ENCODE results near the gene PRMT9. TPM values are rescaled to one million over a fixed set of nuclear protein-coding genes. Genes with fewer than 3 reads are reported as not detected.

PRMT9 gene
- total and polyA plus RNA-seq, 2 of the 4 experiments (the other 2 are of a cell fraction) = 5.0 to 14.2 TPM

- Histone ChIP-seq H3K14ac (replicated peaks; ENCODE audit: low read depth, low read length) (0 out of 2 replicates have a peak overlapping the region, but pooled peaks have one; percentile 53), H3K4me2 (ENCODE audit: low read depth, low read length) (no peak overlapping the region), H3K56ac (ENCODE audit: extremely low read depth, insufficient read depth, low read length) (no peak overlapping the region), H3K9me3 (ENCODE audit: control insufficient read depth, insufficient read depth, low read length) (no peaks in the 10 kb centered on the region), H3K9me1 (ENCODE audit: insufficient read depth, low read length) (no peaks in the 10 kb centered on the region), H4K8ac (ENCODE audit: low read depth in 2 of 2, low read length in 2 of 2) (0 out of 4 replicates have a peak overlapping the region, but pooled peaks of 1 of the 2 experiments have one; percentile 43), H4K20me1 (ENCODE audit: insufficient read depth, low read length) (no peaks in the 10 kb centered on the region), H2BK5ac (ENCODE audit: low read depth, low read length, poor library complexity, severe bottlenecking) (no peak overlapping the region), H3K9ac (ENCODE audit: low read depth, low read length) (no peak overlapping the region), H3K4ac (ENCODE audit: low read depth, low read length) (peak overlapping the region; percentile 69), H2AK5ac (ENCODE audit: low read depth, low read length) (peak overlapping the region; percentile 43; the same call in 1 of the 2 replicates), H2BK15ac (ENCODE audit: low read depth, low read length) (0 out of 3 replicates have a peak overlapping the region, but pooled peaks have one; percentile 34), H3K18ac (ENCODE audit: low read depth, low read length) (no peak overlapping the region), H3K36me3 (ENCODE audit: control insufficient read depth, insufficient read depth, low read length) (no peaks in the 10 kb centered on the region), H4K91ac (ENCODE audit: insufficient read depth, low read depth, low read length) (no peak overlapping the region), H3K4me1 (ENCODE audit: control insufficient read depth, insufficient read depth, low read length) (peaks cover 3% of the 10 kb centered on the region; the same call in 1 of the 2 replicates), H3K4me3 (ENCODE audit: insufficient read depth, low read depth, low read length) (no peak overlapping the region), H2AK9ac (replicated peaks; ENCODE audit: low read depth, low read length, poor library complexity) (no peak overlapping the region), H2BK20ac (ENCODE audit: low read depth, low read length) (peak overlapping the region; percentile 76), H3K27ac (ENCODE audit: insufficient read depth, low read length) (no peak overlapping the region), H2BK120ac (ENCODE audit: low read depth, low read length) (no peak overlapping the region; the same call in 1 of the 2 replicates), H3K27me3 (ENCODE audit: control insufficient read depth, insufficient read depth, low read length) (no peaks in the 10 kb centered on the region), H3K23ac (ENCODE audit: low read depth, low read length) (no peak overlapping the region), H2AFZ (replicated peaks; ENCODE audit: low read length, poor library complexity) (peak overlapping the region; percentile 68), H4K5ac (ENCODE audit: low read depth, low read length) (peak overlapping the region; percentile 45; the same call in 1 of the 2 replicates), H3K79me1 (ENCODE audit: low read depth in 1 of 2, low read length in 2 of 2) (no peaks in the 10 kb centered on the region)
- CTCF ChIA-PET = interaction anchor here (2.5 kb wide), 1 partner anchor 157 kb away, joined by 14 read pairs; no protein-coding TSS in a partner anchor
- no peak for TF ChIP-seq MAFK (IDR thresholded peaks at IDR 0.05; ENCODE audit: low read depth, low read length)
- TF ChIP-seq MAZ (IDR thresholded peaks at IDR 0.05; ENCODE audit: borderline replicate concordance, low read depth, low read length) = no peak
- TF ChIP-seq CHD1 (IDR thresholded peaks at IDR 0.05; ENCODE audit: low read depth, low read length) = no peak
- dilution Hi-C loops (cut with HindIII; ENCODE audit: low sequenced_read_pairs, unreplicated experiment) = no loop called here
- no TSS peak for BruUV-seq (replicated peaks)
- no CpG with 5 or more reads among the region's 5 CpGs for WGBS, 2 experiments (ENCODE audit: extremely low coverage in 2 of 2, insufficient read length in 1 of 2)
- in situ Hi-C loops (cut with MboI; ENCODE audit: low sequenced_read_pairs) = loop anchor here (5.0 kb wide), 1 partner anchor 157 kb away; no protein-coding TSS in a partner anchor
- ATAC-seq (ENCODE audit: low read depth) (no peak), DNase-seq (peak; percentile 76)
- intact Hi-C loops (cut with micrococcal nuclease) = no loop called here
- POLR2A ChIA-PET (ENCODE audit: unreplicated experiment) = interaction anchor here (0.6 to 0.7 kb wide), 2 partner anchors 25 to 168 kb away, joined by 3 to 4 read pairs; no protein-coding TSS in a partner anchor
Measured at GRCh38 chr4:147709999-147710398, 26.0 kb upstream of the PRMT9 start.

Measured in IMR-90 (cell line).